ENCODE data around the gene PRR7.
"Not testable (repeated sequence)": the region's sequence is repeated elsewhere in the genome, so short reads cannot be mapped to it uniquely, and the experiment has no call there.

PRR7 gene

GRCh38 chr5:177446200-177447065 lies at the start of gene PRR7:
TSS of gene PRR7 (plus strand) at chr5:177446814. CDS start at chr5:177455068, 8,254 bp downstream.
- DNase-seq: peak; percentile 47 to 75 (median 53)

GRCh38 chr5:177397875-177398390 lies 48.7 kb upstream of the PRR7 start:
- no peak for DNase-seq

- no peak for DNase-seq
Observed at GRCh38 chr5:177399997-177400868, 46.4 kb upstream of the PRR7 start, which contains the start of gene PFN3. TSS of gene PFN3 (minus strand) at chr5:177400661. CDS start at chr5:177400576, 85 bp downstream.

GRCh38 chr5:177402271-177403043 lies 44.2 kb upstream of the PRR7 start:
- peak in 2 of 3 donors; percentile 38 to 62 for DNase-seq

GRCh38 chr5:177403102-177403791 lies 43.4 kb upstream of the PRR7 start:
- no peak for DNase-seq

- DNase-seq: peak; percentile 88 to 92 (median 90)
Observed at GRCh38 chr5:177403792-177404640, 42.6 kb upstream of the PRR7 start.

GRCh38 chr5:177404641-177405179 lies 41.9 kb upstream of the PRR7 start:
- no peak for DNase-seq

GRCh38 chr5:177405312-177405711 lies 41.3 kb upstream of the PRR7 start:
- no peak for DNase-seq

GRCh38 chr5:177405805-177406204 lies 40.8 kb upstream of the PRR7 start:
- peak; percentile 64 to 80 (median 70) for DNase-seq

- DNase-seq: no peak
Observed at GRCh38 chr5:177409043-177409801, 37.4 kb upstream of the PRR7 start, which contains the start of gene F12. TSS of gene F12 (minus strand) at chr5:177409564. CDS start at chr5:177409527, 37 bp downstream.

GRCh38 chr5:177410575-177410974 lies 36.0 kb upstream of the PRR7 start:
- no peak for DNase-seq

- DNase-seq: no peak
Observed at GRCh38 chr5:177412603-177413233, 33.9 kb upstream of the PRR7 start.

GRCh38 chr5:177414481-177414880 lies 32.1 kb upstream of the PRR7 start:
- DNase-seq: no peak

GRCh38 chr5:177417081-177417480 lies 29.5 kb upstream of the PRR7 start:
- DNase-seq: not testable (repeated sequence)

GRCh38 chr5:177419046-177419445 lies 27.6 kb upstream of the PRR7 start:
- DNase-seq: no peak

GRCh38 chr5:177420472-177420871 lies 26.1 kb upstream of the PRR7 start:
- DNase-seq: not testable (repeated sequence)

- no peak for DNase-seq
Observed at GRCh38 chr5:177421062-177421798, 25.4 kb upstream of the PRR7 start.

- DNase-seq: no peak
Observed at GRCh38 chr5:177423671-177424070, 22.9 kb upstream of the PRR7 start.
